ENCODE measurements around the gene APRT. TPM values are rescaled to one million over a fixed set of nuclear protein-coding genes. Genes with fewer than 3 reads are reported as not detected.

Gene APRT
- total and polyA plus RNA-seq, 2 of the 4 experiments (the other 2 are of a cell fraction), result 40.5 to 157 TPM

DNA sequence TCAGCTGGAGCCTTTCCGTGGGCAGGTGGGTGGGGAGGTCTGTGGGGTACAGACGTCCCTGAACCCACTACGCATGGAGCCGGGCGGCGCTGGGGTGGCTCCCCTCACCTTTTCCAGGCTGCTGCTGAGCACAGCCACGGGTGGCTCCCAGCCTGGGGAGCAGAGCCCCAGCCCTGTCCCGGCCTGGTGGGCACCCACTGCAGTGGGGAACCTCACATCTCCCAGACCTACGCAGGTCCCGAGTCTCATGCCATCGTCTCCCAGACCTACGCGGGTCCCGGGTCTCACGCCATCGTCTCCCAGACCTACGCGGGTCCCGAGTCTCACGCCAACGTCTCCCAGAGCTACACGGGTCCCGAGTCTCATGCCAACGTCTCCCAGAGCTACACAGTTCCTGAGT is 17.0 kb upstream of the APRT start:
- Histone ChIP-seq H3K9me1 (ENCODE audit: insufficient read depth, low read length) (no peaks in the 10 kb centered on the region), H3K79me1 (ENCODE audit: low read depth in 1 of 2, low read length in 2 of 2) (no peaks in the 10 kb centered on the region), H3K4me3 (ENCODE audit: insufficient read depth, low read depth, low read length) (no peak overlapping the region), H3K18ac (ENCODE audit: low read depth, low read length) (no peak overlapping the region), H4K8ac (ENCODE audit: low read depth in 2 of 2, low read length in 2 of 2) (no peak overlapping the region), H2BK120ac (ENCODE audit: low read depth, low read length) (no peak overlapping the region), H3K4me1 (ENCODE audit: control insufficient read depth, insufficient read depth, low read length) (peaks cover 4% of the 10 kb centered on the region; the same call in 1 of the 2 replicates), H3K27me3 (ENCODE audit: control insufficient read depth, insufficient read depth, low read length) (no peaks in the 10 kb centered on the region), H2BK5ac (ENCODE audit: low read depth, low read length, poor library complexity, severe bottlenecking) (no peak overlapping the region), H3K23ac (ENCODE audit: low read depth, low read length) (no peak overlapping the region), H2BK20ac (ENCODE audit: low read depth, low read length) (no peak overlapping the region), H3K9me3 (ENCODE audit: control insufficient read depth, insufficient read depth, low read length) (no peaks in the 10 kb centered on the region), H3K36me3 (ENCODE audit: control insufficient read depth, insufficient read depth, low read length) (peaks cover 23% of the 10 kb centered on the region), H3K4ac (ENCODE audit: low read depth, low read length) (no peak overlapping the region), H3K27ac (ENCODE audit: insufficient read depth, low read length) (no peak overlapping the region), H4K5ac (ENCODE audit: low read depth, low read length) (no peak overlapping the region), H3K9ac (ENCODE audit: low read depth, low read length) (no peak overlapping the region), H2BK15ac (ENCODE audit: low read depth, low read length) (no peak overlapping the region), H3K4me2 (ENCODE audit: low read depth, low read length) (no peak overlapping the region), H2AK5ac (ENCODE audit: low read depth, low read length) (no peak overlapping the region), H3K14ac (replicated peaks; ENCODE audit: low read depth, low read length) (no peak overlapping the region), H3K56ac (ENCODE audit: extremely low read depth, insufficient read depth, low read length) (no peak overlapping the region), H2AFZ (replicated peaks; ENCODE audit: low read length, poor library complexity) (no peak overlapping the region), H2AK9ac (replicated peaks; ENCODE audit: low read depth, low read length, poor library complexity) (no peak overlapping the region), H4K20me1 (ENCODE audit: insufficient read depth, low read length) (peaks cover 4% of the 10 kb centered on the region; the same call in 1 of the 2 replicates), H4K91ac (ENCODE audit: insufficient read depth, low read depth, low read length) (no peak overlapping the region)
- POLR2A ChIA-PET (ENCODE audit: unreplicated experiment), result no interaction called here
- CTCF ChIA-PET, result no interaction called here
- ATAC-seq (ENCODE audit: low read depth), result no peak
- no peak for TF ChIP-seq RFX5 (IDR thresholded peaks at IDR 0.05; ENCODE audit: low read depth, low read length)
- no peak for TF ChIP-seq POLR2A (IDR thresholded peaks at IDR 0.05; ENCODE audit: low read depth, low read length)
- in situ Hi-C loops (cut with MboI; ENCODE audit: low sequenced_read_pairs) (no loop called here), intact Hi-C loops (cut with micrococcal nuclease) (no loop called here), dilution Hi-C loops (cut with HindIII; ENCODE audit: low sequenced_read_pairs, unreplicated experiment) (no loop called here)
- 94% methylated on average over 7 of the region's 24 CpGs; no CpG with 5 or more reads in 1 of the 2 experiments for WGBS, 2 experiments (ENCODE audit: extremely low coverage in 2 of 2, insufficient read length in 1 of 2)
- no peak for DNase-seq
- no TSS peak for BruUV-seq (replicated peaks)

Data from IMR-90 (cell line).